Lower leg skin (tissue), 3 donors: ENCODE data around the gene SCAP.

Experiments used
- CTCF ChIP-seq, 3 donors: fragments of 450-650 bp; IDR thresholded peaks; one replicate each; pipeline ENCODE4 v1.5.1; 2016; ENCODE audit warnings: antibody characterized with exemption in 3 of 3, mild to moderate bottlenecking in 3 of 3, moderate library complexity in 2 of 3
- POLR2A ChIP-seq, 2 donors: fragments of 450-650 bp; IDR thresholded peaks; one replicate each; pipeline ENCODE4 v1.6.1; 2016 to 2017; ENCODE audit warnings: antibody characterized with exemption in 2 of 2, mild to moderate bottlenecking in 1 of 2, moderate library complexity in 1 of 2

- TF ChIP-seq CTCF (IDR thresholded peaks at IDR 0.05) (no peak), POLR2A (IDR thresholded peaks at IDR 0.05) (no peak)
Observed at GRCh38 chr3:47456984-47457383, 18.8 kb downstream of the SCAP start.
